Transverse colon (tissue), 3 donors: ENCODE measurements around the gene ACSM6.

ENCODE experiments used
- CTCF ChIP-seq, 5 experiments: fragments of 200-600 bp in 3 of 5; fragments of 450-650 bp in 2 of 5; sonication (generic) in 3 of 5; IDR thresholded peaks; 1 replicate in 2 of 5; 2 replicates in 3 of 5; pipeline ENCODE4 v1.5.1; 2016 to 2017; ENCODE audit warnings: antibody characterized with exemption in 5 of 5, inconsistent platforms in 3 of 5, mild to moderate bottlenecking in 2 of 5, moderate library complexity in 1 of 5
- POLR2A ChIP-seq: fragments of 450-650 bp; IDR thresholded peaks from one replicate; pipeline ENCODE4 v1.6.1; 2016; ENCODE audit warnings: antibody characterized with exemption, mild to moderate bottlenecking, moderate library complexity

GRCh38 chr10:95241533-95241932 lies 47.5 kb downstream of the ACSM6 start:
- TF ChIP-seq CTCF (IDR thresholded peaks at IDR 0.05) (no peak), POLR2A (no peak)
